ENCODE results near the gene ADGB.
"Not testable (repeated sequence)": the region's sequence is repeated elsewhere in the genome, so short reads cannot be mapped to it uniquely, and the experiment has no call there.

Gene ADGB

DNA sequence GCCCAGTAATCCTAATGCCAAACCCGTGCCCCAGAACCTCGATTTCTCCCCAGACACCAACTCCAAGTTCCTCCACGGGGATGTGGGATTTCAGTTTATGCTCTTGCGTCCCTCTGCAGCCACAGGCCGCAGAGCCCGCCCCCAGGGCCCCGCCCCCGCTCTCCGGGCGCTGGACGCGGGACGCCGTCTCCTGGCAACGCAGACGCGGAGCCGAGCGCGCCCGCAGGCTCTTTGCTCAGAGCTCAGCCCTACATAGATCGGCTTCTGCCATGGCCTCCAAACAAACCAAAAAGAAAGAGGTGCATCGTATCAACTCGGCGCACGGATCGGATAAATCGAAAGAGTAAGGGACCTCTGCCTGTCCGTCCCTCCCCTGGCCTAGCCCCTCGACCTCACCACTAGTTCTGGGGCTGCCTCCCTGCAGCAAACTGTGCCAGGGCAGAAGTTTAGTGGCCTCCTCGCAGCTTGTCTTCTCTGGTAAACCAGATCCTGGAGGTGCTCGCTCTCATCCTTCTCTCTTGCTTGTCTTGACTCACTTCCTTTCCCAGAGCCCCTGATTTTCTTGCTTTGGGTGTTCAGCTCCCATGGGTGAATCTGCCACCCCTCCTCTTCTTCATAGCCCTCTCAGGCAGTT, at the start of gene ADGB:
TSS of gene ADGB (plus strand) at position 201 of the 634 bp plus-strand sequence. CDS start at position 270, 69 bp downstream.
- DNase-seq = no peak

- no peak for DNase-seq
Measured at GRCh38 chr6:146550911-146551310, 47.9 kb upstream of the ADGB start.

DNA sequence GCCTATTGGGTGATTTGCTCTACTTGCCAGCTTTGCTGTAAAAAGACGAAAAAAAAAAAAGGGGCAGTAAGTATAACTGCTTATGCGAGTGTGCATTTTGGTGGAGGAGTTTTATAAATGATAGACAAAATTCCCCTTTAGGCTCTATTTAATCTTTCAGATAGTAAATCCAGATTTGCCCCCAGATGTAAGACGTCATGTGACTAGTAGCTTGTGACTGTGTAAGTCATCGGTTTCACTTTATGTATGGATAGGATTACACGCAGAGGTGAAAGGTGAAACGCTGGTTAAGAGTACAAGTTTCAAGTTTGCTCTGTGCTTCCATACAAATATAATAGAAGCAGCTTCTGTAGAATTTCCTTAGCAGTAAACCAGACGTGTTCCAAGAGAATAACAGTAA, 47.2 kb upstream of the ADGB start:
- no peak for DNase-seq

- no peak for DNase-seq
Measured at GRCh38 chr6:146553377-146554135, 45.2 kb upstream of the ADGB start.

GRCh38 chr6:146560607-146561006, 38.2 kb upstream of the ADGB start:
- DNase-seq = no peak

- DNase-seq = not testable (repeated sequence)
Measured at GRCh38 chr6:146566661-146567060, 32.1 kb upstream of the ADGB start.

DNA sequence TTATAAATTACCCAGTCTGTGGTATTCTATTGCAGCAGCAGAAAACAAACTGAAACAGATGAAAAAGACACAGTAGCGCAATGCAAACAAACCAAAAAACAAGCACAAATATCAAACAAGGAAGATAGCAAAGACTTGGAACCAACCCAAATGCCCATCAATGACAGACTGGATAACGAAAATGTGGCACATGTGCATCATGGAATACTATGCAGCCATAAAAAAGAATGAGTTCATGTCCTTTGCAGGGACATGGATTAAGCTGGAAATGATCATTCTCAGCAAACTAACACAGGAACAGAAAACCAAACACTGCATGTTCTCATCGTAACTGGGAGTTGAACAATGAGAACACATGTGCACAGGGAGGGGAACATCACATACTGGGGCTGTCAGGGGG, 30.2 kb upstream of the ADGB start:
- not testable (repeated sequence) for DNase-seq

- DNase-seq = no peak
Measured at GRCh38 chr6:146574211-146574610, 24.6 kb upstream of the ADGB start.

DNA sequence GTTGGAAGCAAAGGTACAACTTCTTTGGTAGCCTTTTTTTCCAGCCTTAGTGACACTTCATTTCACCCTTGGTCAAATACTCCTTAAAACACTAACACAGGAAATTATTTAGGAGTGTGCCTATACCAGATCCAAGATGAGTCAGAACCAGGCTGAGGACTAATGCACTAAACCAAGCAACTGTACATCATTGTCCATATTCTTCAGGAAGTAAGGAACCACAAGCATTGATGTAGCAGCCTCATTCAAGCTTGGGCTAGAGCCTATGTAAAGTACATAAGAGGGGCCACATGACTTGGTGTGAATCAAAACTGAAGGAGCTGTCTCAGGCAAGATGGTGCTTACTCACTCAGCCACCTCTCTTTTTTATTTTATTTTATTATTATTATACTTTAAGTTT, 20.7 kb upstream of the ADGB start:
- no peak for DNase-seq

GRCh38 chr6:146581968-146582367, 16.8 kb upstream of the ADGB start:
- no peak for DNase-seq

DNA sequence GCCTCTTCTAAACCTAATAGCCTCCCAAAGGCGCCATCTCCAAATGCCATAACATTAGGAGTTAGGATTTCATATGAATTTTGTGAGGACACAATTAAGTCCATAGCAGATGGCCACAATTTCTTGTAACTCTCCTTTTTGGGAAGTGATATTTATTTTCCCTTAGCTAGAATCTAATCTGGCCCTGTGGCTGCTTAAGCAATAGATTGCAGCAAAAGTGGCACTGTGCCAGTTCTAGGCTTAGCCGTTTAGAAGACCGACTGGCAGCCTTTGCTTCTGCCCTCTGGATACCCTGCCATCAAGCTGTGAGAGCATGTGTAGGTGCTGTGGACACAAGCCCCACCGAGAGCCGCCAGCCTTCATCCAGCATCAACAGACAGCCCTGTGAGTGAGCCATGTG, 15.9 kb upstream of the ADGB start:
- DNase-seq = no peak

DNA sequence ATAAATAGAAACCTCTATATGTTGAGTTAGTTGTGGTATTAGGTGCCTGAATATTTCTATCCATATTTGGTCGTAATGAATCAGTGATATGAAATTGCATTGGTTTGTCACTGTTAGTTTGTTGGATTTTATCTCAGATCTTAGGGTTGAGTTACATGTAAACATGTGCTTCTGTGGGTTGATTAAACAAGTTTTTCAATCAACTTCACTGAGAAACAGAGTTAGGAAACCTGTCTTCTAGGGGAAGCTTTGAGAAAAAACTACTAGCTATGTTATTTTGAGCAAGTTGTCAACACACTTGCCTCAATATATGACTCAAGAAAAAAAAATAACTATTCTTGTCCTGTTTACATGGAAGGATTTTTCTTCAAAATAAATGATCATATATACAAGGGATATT, 14.8 kb upstream of the ADGB start:
- no peak for DNase-seq

DNA sequence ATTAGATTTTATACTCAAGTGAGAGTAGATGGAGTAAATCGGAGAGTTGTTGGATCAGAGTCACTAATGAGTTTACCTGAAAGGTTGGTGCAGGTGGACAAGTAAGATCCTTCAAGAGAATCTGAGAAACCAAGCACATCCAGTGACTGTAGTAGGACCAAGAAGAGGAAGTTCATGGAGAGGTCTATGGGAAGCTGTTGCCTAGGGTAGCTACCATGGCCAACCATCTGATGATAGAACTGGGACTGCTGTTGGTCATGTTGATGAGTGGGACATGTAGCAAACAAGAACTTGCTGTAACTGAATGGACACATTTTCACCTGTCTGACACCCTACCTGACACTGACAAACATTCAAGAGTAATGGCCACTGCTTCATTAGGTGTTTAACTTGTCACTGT, 11.3 kb upstream of the ADGB start:
- DNase-seq = no peak

DNA sequence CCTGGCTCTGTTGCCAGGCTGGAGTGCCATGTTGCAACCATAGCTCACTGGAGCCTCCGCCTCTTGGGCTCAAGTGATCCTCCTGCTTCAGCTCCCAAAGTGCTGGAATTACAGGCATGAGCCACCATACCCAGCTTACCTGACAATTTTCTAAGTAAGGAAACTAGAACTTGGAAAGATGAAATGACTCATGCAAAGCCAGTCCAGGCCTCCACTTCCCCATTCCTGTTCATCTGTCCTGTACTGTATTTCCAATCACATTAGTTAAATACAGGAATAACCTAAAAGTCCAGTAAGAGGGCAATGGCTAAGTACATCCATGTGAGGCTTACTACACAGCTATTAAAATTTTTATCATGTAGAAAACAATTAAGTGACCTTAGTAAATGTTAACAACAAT, 8.3 kb upstream of the ADGB start:
- no peak for DNase-seq

DNA sequence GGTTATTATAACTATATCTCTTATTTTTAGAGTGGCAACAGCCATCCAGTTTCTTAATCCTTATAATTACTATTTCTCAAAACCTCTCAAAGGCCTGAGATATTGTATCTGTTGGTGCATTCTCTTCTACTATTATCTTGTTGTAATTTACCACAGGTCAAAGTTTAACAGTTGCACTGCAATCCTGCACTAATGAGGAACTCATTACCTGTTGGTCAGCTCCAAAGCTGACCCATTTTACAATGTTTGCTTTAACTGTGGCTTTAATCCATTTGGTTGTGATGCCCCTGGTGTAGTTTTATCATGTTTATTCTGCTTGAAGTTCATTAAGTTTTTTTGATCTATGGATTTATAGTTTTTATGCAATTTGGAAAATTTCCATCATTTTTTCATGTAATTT, 6.3 kb upstream of the ADGB start:
- DNase-seq = no peak

- no peak for DNase-seq
Measured at GRCh38 chr6:146593986-146594385, 4.8 kb upstream of the ADGB start.

DNA sequence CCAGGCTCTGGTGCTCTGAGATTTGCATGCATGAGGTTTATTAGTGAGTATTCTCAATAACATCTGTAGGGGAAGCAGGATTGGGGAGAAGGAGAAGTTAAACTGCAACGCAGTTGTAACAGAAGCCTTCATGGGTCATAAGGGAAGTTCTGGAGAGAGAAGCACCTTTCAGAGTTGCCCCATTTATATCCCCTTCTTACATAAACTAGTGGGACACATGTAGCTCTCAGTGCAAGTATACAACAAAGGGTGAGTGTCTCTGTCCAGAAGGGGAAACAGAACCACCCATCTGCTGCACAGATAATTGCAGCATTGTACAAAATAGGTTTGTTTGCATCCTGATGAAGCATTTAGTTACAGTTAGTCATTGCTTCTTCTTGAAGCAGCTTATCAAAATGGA, 4.3 kb upstream of the ADGB start:
- DNase-seq = no peak

DNA sequence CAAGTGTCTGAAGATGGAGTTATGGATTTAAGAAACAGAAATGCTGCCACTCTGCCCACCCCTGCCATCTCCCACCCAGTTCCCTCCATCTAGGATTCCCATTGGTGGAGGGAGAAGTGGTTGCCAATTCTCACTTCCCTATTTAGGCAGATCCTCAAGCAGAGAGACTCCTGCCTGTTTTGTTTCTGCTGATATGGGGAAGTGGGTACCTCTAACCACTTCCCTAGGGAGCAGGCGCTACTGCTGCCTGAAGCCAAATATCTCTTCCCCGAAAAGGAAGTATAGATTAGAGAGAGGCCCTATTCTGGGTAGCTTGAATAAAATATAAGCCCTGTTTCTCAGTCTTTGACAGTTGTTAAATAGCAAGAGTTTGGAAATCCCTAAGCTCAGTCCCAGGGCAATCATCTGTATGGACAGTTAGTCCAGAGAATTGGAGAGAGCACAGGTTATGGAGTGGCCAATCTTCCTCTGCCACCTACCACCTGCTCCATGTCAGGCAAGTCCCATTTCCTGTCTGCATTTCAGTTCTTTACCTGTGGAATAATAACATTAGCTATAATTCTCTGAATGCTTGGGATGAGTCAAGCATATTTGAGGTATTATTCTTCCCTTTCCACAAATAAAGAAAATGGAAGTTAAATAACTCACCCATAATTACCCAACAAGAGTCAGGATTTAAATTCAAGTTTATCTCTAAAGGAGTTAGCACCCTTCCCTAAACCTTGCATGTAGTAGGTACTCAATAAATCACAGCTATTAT, 2.6 kb upstream of the ADGB start:
- no peak for DNase-seq

GRCh38 chr6:146601352-146601751, 2.6 kb downstream of the ADGB start:
- DNase-seq = no peak

DNA sequence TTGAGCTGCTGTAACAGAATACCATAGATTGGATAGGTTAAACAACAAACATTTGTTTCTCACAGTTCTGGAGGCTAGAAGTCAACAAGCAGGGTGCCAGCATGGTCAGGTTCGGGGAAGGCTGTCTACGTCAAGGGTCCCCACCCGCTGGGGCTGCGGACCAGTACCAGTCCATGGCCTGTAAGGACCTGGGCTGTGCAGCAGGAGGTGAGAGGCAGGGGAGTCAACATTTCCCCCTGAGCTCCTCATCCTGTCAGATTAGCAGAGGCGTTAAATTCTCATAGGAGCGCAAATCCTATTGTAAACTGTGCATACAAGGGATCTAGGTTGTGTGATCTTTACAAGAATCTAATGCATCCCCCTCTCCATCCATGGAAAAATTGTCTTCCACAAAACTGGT, 3.8 kb downstream of the ADGB start:
- DNase-seq = no peak

GRCh38 chr6:146613947-146614346, 15.2 kb downstream of the ADGB start:
- no peak for DNase-seq

DNA sequence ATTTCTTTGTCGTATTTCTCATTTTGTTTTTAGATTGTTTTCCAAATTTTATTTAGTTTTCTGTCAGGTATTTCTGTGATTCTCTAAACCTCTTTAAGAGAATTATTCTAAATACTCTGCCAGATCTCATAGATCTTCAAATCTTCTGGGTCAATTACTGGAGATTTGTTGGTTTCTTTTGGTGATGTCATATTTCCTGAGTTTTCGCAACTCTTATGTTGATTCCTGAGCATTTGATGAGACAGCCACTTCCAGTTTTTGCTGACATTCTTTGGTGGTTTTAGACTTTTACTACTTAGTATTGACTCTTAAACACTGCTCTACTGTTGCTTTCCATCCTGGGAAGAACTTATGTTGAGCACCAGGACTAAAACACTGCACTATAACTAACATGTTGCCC, 21.9 kb downstream of the ADGB start:
- no peak for DNase-seq

GRCh38 chr6:146628350-146628749, 29.6 kb downstream of the ADGB start:
- no peak for DNase-seq

DNA sequence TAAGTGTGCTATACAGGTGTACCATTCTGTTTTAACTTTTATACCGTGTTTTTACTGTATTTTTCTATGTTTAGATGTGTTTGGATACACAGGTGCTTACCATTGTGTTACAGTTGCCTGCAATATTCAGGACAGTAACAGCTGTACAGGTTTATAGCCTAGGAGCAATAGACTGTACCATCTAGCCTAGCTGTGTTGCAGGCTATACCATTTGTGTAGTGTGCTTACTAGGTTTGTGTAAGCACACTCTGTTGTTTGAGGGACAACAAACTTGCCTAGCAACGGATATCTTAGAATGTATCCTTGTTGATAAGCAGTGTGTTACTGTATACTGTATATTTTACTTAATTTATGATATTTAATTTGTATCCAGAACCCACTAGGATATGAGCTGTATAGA, 35.2 kb downstream of the ADGB start:
- DNase-seq = no peak

All from NCI-H2081 treated with DMSO at 0.1 percent for 48 hours (cell line).